H9 (cell line): ENCODE results near the gene ATP8A2. TPM values are rescaled to one million over a fixed set of nuclear protein-coding genes. Genes with fewer than 3 reads are reported as not detected.

Experiments used
- DNase-seq: peaks from one replicate; pipeline ENCODE4 v3.0.0-alpha.2; 2017
- H2AFZ ChIP-seq: one replicate; pipeline ENCODE4 v1.6.1; 2013; ENCODE audit warnings: mild to moderate bottlenecking, low read length, control low read depth, moderate library complexity
- H2AK5ac ChIP-seq: 2 replicates; pipeline ENCODE4 v1.6.1; 2013; ENCODE audit warnings: low read length, control low read depth, mixed read lengths; ENCODE audit not compliant: insufficient read length
- H2BK120ac ChIP-seq: one replicate; pipeline ENCODE4 v1.6.1; 2013; ENCODE audit warnings: low read depth, mild to moderate bottlenecking, low read length, control low read depth, inconsistent platforms; ENCODE audit not compliant: poor library complexity, severe bottlenecking
- H2BK12ac ChIP-seq: 2 replicates; pipeline ENCODE4 v1.6.1; 2013; ENCODE audit warnings: low read length, control low read depth, mixed read lengths, low read depth; ENCODE audit not compliant: insufficient read length
- H2BK15ac ChIP-seq: 2 replicates; pipeline ENCODE4 v1.6.1; 2013; ENCODE audit warnings: low read depth, low read length, control low read depth
- H2BK20ac ChIP-seq: one replicate; pipeline ENCODE4 v1.6.1; 2013; ENCODE audit warnings: low read depth, mild to moderate bottlenecking, low read length, control low read depth, inconsistent platforms; ENCODE audit not compliant: poor library complexity, severe bottlenecking
- H2BK5ac ChIP-seq: 2 replicates; pipeline ENCODE4 v1.6.1; 2013; ENCODE audit warnings: low read length, control low read depth, mixed read lengths; ENCODE audit not compliant: insufficient read length
- H3K14ac ChIP-seq: 2 replicates; pipeline ENCODE4 v1.6.1; 2013; ENCODE audit warnings: low read length, control low read depth; ENCODE audit not compliant: insufficient read depth
- H3K18ac ChIP-seq: 2 replicates; pipeline ENCODE4 v1.6.1; 2013; ENCODE audit warnings: low read depth, mild to moderate bottlenecking, mixed read lengths, low read length, control low read depth; ENCODE audit not compliant: insufficient read length
- H3K23ac ChIP-seq: 2 replicates; pipeline ENCODE4 v1.6.1; 2013; ENCODE audit warnings: low read length, control low read depth, mixed read lengths, low read depth; ENCODE audit not compliant: insufficient read length
- H3K23me2 ChIP-seq: 2 replicates; pipeline ENCODE4 v1.6.1; 2013; ENCODE audit warnings: low read depth, mild to moderate bottlenecking, mixed read lengths, low read length, control low read depth; ENCODE audit not compliant: insufficient read length, poor library complexity, severe bottlenecking
- H3K27ac ChIP-seq: 2 replicates; pipeline ENCODE4 v1.5.1; 2013; ENCODE audit warnings: low read length, control low read depth, mixed read lengths, low read depth; ENCODE audit not compliant: insufficient read length
- H3K27me3 ChIP-seq: 2 replicates; pipeline ENCODE4 v1.6.1; 2013; ENCODE audit warnings: low read length, control low read depth, inconsistent platforms; ENCODE audit not compliant: insufficient read depth
- H3K4ac ChIP-seq: 2 replicates; pipeline ENCODE4 v1.6.1; 2013; ENCODE audit warnings: low read depth, mild to moderate bottlenecking, control low read depth, inconsistent platforms, low read length, moderate library complexity
- H3K4me1 ChIP-seq: 2 replicates; pipeline ENCODE4 v1.6.1; 2013; ENCODE audit warnings: low read length, control low read depth, inconsistent platforms; ENCODE audit not compliant: insufficient read depth
- H3K4me2 ChIP-seq: 2 replicates; pipeline ENCODE4 v1.6.1; 2013; ENCODE audit warnings: low read length, control low read depth, mixed read lengths; ENCODE audit not compliant: insufficient read length, insufficient read depth
- H3K56ac ChIP-seq: 2 replicates; pipeline ENCODE4 v1.6.1; 2013; ENCODE audit warnings: low read depth, mild to moderate bottlenecking, mixed read lengths, low read length, control low read depth; ENCODE audit not compliant: insufficient read length
- H3K79me1 ChIP-seq: 2 replicates; pipeline ENCODE4 v1.6.1; 2013; ENCODE audit warnings: low read depth, mild to moderate bottlenecking, moderate library complexity, low read length, control low read depth, inconsistent platforms; ENCODE audit not compliant: insufficient read depth, poor library complexity, severe bottlenecking
- H3K79me2 ChIP-seq: 2 replicates; pipeline ENCODE4 v1.6.1; 2013; ENCODE audit warnings: low read length, control low read depth, inconsistent platforms; ENCODE audit not compliant: insufficient read depth
- H3K9ac ChIP-seq: 2 replicates; pipeline ENCODE4 v1.6.1; 2013; ENCODE audit warnings: low read length, control low read depth, mixed read lengths; ENCODE audit not compliant: insufficient read length; ENCODE audit errors: extremely low read depth
- H3K9me3 ChIP-seq: one replicate; pipeline ENCODE4 v1.6.1; 2013; ENCODE audit warnings: low read depth, low read length, inconsistent platforms; ENCODE audit not compliant: control insufficient read depth
- H3T11ph ChIP-seq: one replicate; pipeline ENCODE4 v1.6.1; 2013; ENCODE audit warnings: mild to moderate bottlenecking, low read length, control low read depth, inconsistent platforms
- H4K20me1 ChIP-seq: one replicate; pipeline ENCODE4 v1.6.1; 2013; ENCODE audit not compliant: control insufficient read depth, insufficient read length, insufficient read depth
- H4K5ac ChIP-seq: 2 replicates; pipeline ENCODE4 v1.6.1; 2013; ENCODE audit warnings: low read depth, mild to moderate bottlenecking, mixed read lengths, low read length, control low read depth; ENCODE audit not compliant: insufficient read length
- H4K8ac ChIP-seq: replicated peaks from 2 replicates; pipeline ENCODE4 v1.6.1; 2013; ENCODE audit warnings: low read length, control low read depth, mixed read lengths, low read depth; ENCODE audit not compliant: insufficient read length
- H4K91ac ChIP-seq: 2 replicates; pipeline ENCODE4 v1.6.1; 2013; ENCODE audit warnings: low read depth, mild to moderate bottlenecking, moderate library complexity, mixed read lengths, low read length, control low read depth; ENCODE audit not compliant: insufficient read length
- H3K27ac Mint-ChIP-seq, 3 experiments: 2 replicates in 2 of 3; 3 replicates in 1 of 3; pipeline ENCODE4 v1.8.0; 2020 to 2021; ENCODE audit warnings: mixed read lengths in 3 of 3, mild to moderate bottlenecking in 1 of 3, moderate library complexity in 1 of 3
- H3K27me3 Mint-ChIP-seq: 2 replicates; pipeline ENCODE4 v1.8.0; 2021; ENCODE audit warnings: low read depth, mild to moderate bottlenecking, moderate library complexity, mixed read lengths
- H3K36me3 Mint-ChIP-seq, 3 experiments: 2 replicates in 2 of 3; 3 replicates in 1 of 3; pipeline ENCODE4 v1.8.0; 2020 to 2021; ENCODE audit warnings: low read depth in 3 of 3, mixed read lengths in 3 of 3; ENCODE audit not compliant: insufficient read depth in 1 of 3
- H3K4me1 Mint-ChIP-seq, 2 experiments: 2 replicates each; pipeline ENCODE4 v1.8.0; 2020; ENCODE audit warnings: mixed read lengths in 2 of 2
- H3K4me3 Mint-ChIP-seq, 2 experiments: 2 replicates in 1 of 2; 3 replicates in 1 of 2; pipeline ENCODE4 v1.8.0; 2020 to 2021; ENCODE audit warnings: mild to moderate bottlenecking in 2 of 2, mixed read lengths in 2 of 2, moderate library complexity in 1 of 2
- H3K9me3 Mint-ChIP-seq, 2 experiments: 2 replicates in 1 of 2; 3 replicates in 1 of 2; pipeline ENCODE4 v1.8.0; 2020; ENCODE audit warnings: mild to moderate bottlenecking in 2 of 2, mixed read lengths in 2 of 2, moderate library complexity in 1 of 2
- WGBS: extraction: QIAGEN DNeasy Blood & Tissue Kit; methylation state at CpG from one replicate; pipeline ENCODE4 v1.1.7; 2013; ENCODE audit warnings: missing lambda C conversion rate, low lambda C conversion rate, mixed read lengths; ENCODE audit not compliant: insufficient read length; ENCODE audit errors: extremely low coverage; 5-methylcytosine and 5-hydroxymethylcytosine counted together
- total RNA-seq: library from RNA; stranded (reverse); gene quantifications from 2 replicates; pipeline ENCODE4 v1.2.1, GENCODE V29; 2021
- TF ChIP-seq, protein P1 (sequence below): fragments of 200-600 bp; sonication (generic); conservative IDR thresholded peaks from 3 replicates; pipeline ENCODE4 v1.8.0; 2021; ENCODE audit warnings: antibody characterized with exemption, mild to moderate bottlenecking

Gene ATP8A2
- total RNA-seq, 1 experiment from 2014 or later: 18.2 TPM

DNA sequence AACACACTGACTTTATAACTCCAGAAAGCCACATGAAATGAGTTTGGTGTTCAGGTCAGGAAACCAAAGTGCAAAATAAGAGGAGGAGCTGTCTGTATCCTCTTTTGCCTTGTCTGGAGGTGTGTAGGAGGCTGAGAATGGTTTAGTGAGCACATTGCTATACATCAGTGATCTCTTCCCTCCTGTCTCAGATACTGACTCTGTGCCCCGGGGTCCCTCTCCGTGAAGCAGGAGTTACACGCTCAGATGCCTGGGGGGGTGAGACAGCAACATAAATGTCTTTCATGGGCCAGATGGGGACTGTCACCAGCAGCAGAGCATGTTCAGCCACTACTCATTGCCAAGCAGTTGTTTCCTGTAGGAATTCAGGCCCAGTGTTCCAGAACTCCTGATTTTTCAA, 285.4 kb downstream of the ATP8A2 start:
- Histone ChIP-seq H2BK12ac (no peak overlapping the region), H3K56ac (no peak overlapping the region), H2BK5ac (no peak overlapping the region), H3K18ac (no peak overlapping the region), H3K27ac (no peak overlapping the region), H2AFZ (no peak overlapping the region), H4K5ac (no peak overlapping the region), H3K14ac (no peak overlapping the region), H2BK20ac (no peak overlapping the region), H3K9ac (no peak overlapping the region), H3K23me2 (no peaks in the 10 kb centered on the region), H2BK15ac (no peak overlapping the region), H3K79me1 (no peaks in the 10 kb centered on the region), H3K4me2 (no peak overlapping the region), H3K4ac (no peak overlapping the region), H3T11ph (no peak overlapping the region), H4K20me1 (no peaks in the 10 kb centered on the region), H2BK120ac (no peak overlapping the region), H3K23ac (no peak overlapping the region), H3K79me2 (no peaks in the 10 kb centered on the region), H4K91ac (no peak overlapping the region), H3K4me1 (peaks cover 6% of the 10 kb centered on the region), H4K8ac (no peak overlapping the region), H2AK5ac (no peak overlapping the region), H3K27me3 (no peaks in the 10 kb centered on the region), H3K9me3 (no peaks in the 10 kb centered on the region)
- no CpG with 5 or more reads among the region's 3 CpGs for WGBS
- no peak overlapping the region for H3K4me3 Mint-ChIP-seq
- H3K4me1 Mint-ChIP-seq: peaks cover 29 to 32% of the 10 kb centered on the region in 2 experiments
- no peaks in the 10 kb centered on the region for H3K9me3 Mint-ChIP-seq
- TF ChIP-seq, protein P1, sequence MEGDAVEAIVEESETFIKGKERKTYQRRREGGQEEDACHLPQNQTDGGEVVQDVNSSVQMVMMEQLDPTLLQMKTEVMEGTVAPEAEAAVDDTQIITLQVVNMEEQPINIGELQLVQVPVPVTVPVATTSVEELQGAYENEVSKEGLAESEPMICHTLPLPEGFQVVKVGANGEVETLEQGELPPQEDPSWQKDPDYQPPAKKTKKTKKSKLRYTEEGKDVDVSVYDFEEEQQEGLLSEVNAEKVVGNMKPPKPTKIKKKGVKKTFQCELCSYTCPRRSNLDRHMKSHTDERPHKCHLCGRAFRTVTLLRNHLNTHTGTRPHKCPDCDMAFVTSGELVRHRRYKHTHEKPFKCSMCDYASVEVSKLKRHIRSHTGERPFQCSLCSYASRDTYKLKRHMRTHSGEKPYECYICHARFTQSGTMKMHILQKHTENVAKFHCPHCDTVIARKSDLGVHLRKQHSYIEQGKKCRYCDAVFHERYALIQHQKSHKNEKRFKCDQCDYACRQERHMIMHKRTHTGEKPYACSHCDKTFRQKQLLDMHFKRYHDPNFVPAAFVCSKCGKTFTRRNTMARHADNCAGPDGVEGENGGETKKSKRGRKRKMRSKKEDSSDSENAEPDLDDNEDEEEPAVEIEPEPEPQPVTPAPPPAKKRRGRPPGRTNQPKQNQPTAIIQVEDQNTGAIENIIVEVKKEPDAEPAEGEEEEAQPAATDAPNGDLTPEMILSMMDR: no peak
- no peaks in the 10 kb centered on the region for H3K27me3 Mint-ChIP-seq
- H3K36me3 Mint-ChIP-seq: no peaks in the 10 kb centered on the region
- H3K27ac Mint-ChIP-seq: no peak overlapping the region; a peak in 1 of 7 replicates
- no peak for DNase-seq
